ENCODE results near the gene JPH2.

JPH2 gene

DNA sequence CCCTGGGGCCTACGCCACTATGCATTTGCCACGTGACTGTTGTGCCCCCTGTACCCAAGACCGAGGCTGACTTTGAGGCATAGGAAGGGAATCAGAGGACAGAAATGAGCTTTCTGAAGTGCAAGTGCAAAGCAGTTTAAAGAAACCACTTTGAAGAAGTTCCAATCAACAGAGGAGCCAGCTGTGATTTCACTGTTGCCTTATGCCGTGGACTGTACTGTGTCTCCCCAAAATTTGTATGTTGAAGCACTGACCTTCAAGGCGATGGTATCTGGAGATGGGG, 111.1 kb downstream of the JPH2 start:
- DNase-seq (ENCODE audit: low read depth), result no peak

GRCh38 chr20:44075191-44075949, 111.6 kb downstream of the JPH2 start:
- DNase-seq (ENCODE audit: low read depth), result no peak

GRCh38 chr20:44074252-44075151, 112.5 kb downstream of the JPH2 start:
- DNase-seq (ENCODE audit: low read depth), result no peak

DNA sequence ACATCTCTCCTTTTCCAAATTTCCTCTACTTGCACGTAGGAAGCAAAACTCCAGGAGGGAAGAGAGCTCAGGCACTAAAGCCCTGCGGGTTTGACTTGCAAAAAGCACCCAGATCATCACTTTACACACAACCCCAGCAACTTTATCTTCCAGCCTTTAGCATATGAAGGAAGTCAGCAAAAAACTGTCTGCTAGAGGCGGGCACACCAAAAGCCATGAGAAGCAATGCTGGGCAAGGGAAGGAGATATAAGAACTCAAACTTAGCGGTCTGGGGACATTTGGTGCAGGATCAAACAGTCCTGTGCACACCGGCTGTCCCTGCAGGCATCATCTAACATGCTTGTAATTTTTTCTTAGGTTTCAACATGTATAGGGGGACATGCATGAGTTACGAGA, 113.3 kb downstream of the JPH2 start:
- no peak for DNase-seq (ENCODE audit: low read depth)

DNA sequence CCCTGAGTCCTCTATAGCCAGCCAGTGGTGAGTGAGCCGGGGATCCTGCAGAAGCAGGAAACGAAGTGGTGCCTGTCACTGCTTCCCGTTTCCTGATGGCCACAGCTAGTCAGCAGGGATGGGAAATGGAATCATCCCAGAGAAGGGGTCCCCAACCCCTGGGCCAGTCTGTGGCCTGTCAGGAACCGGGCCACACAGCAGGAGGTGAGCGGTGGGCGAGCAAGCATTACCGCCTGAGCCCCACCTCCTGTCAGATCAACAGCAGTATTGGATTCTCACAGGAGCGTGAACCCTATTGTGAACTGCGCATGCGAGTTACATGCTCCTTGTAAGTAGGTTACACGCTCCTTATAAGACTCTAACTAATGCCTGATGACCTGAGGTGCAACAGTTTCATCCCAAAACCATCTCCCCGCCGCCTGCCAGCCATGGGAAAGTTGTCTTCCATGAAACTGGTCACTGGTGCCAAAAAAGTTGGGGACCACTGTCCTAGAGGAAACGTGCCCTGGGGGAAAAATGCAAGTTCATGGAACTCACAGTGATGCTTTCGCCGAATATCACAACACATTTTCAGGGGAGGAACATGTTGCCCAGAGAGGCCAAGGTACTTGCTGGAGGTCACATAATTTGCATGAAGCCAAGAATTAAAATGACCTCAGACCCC, 113.8 kb downstream of the JPH2 start:
- no peak for DNase-seq (ENCODE audit: low read depth)

DNA sequence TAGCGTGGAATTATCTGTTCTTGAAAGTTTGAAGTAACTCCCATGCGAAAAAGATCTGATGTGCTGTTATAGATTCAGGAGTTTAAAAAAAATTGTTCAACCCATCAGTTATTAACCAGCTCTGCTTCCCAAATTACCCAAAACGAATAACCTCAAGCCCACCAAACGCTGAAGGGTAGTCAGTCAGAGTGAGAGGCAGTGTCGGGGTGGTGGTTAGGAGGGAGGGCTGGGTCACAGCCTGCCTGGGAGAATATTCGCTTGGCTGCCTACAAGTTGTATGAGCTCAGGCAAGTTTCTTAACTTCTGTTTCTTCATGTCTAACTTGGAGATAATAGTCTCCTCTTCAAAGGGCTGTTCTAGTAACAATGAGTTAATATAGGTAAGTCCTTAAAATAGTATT, 114.6 kb downstream of the JPH2 start:
- no peak for DNase-seq (ENCODE audit: low read depth)

- no peak for DNase-seq (ENCODE audit: low read depth)
Observed at GRCh38 chr20:44071526-44072111, 115.4 kb downstream of the JPH2 start.

DNA sequence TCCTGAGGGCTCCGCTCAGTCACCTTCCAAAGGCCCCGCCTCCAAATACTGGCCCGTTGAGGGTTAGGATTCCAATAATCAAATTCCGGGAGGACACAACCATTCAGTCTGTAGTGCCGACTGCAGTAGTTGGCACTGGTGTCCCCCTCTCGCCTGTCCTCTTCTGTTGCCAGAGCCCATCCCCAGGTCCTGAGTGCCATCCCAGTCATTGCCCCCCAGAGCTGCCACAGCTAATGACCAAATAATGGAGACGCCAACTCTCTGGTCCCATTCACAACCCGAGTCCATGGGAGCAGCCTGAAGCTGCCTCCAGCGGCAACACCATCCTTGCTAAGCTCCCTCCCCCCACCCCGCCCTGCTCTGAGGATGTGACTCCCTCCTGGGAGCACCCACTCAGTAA, 115.9 kb downstream of the JPH2 start:
- DNase-seq (ENCODE audit: low read depth), result no peak

GRCh38 chr20:44070139-44070900, 116.7 kb downstream of the JPH2 start:
- DNase-seq (ENCODE audit: low read depth), result peak; percentile 53

GRCh38 chr20:44069203-44070011, 117.6 kb downstream of the JPH2 start:
- DNase-seq (ENCODE audit: low read depth), result peak; percentile 77

- no peak for DNase-seq (ENCODE audit: low read depth)
Observed at GRCh38 chr20:44068316-44069201, 118.4 kb downstream of the JPH2 start.

GRCh38 chr20:44067650-44068081, 119.3 kb downstream of the JPH2 start:
- no peak for DNase-seq (ENCODE audit: low read depth)

DNA sequence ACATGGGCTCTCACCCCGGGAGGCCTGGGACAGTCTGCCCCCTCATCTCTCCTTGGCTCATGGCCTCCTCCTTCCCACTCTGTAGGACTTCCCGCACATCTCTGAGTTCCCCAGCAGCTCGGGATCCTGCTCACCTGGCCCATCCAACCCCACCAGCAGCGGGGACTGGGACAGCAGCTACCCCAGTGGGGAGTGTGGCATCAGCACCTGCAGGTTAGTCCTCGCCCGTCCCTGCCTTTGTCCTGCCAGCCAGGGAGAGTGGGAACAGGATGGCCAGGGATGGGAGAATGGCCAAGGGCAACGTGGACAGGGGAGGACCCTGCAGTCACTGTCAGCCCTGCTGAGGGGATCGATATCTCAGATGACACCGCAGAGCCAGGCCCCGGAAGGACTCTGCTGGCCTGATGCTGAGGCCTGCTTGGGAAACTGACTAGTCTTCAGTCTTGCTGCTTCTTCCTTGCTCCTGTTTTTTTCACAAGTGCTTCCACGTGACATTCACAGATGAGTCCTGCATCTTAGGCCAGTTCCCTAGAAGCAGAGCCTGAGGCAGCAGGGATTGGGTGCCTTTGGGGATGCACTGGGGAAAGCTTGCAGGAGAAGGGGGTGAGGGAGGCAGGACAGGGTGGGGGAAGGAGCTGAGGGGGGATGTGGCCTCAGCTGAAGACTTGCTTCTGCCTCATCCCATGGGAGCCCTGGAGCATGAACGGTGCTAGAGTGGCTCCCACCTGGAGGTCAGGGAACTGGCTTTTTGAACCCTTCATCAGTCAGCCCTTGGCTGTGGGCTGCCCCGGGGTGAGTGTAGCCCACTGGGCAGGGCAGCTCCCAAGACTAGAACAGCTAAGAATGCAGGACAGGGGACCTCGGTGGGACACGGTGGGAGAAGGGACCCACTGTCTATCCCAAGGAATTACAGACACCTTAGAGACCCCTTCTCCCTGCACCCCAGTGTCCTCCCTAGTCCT, 120.1 kb downstream of the JPH2 start:
- no peak for DNase-seq (ENCODE audit: low read depth)

GRCh38 chr20:44065401-44066340, 121.3 kb downstream of the JPH2 start:
- DNase-seq (ENCODE audit: low read depth), result no peak

DNA sequence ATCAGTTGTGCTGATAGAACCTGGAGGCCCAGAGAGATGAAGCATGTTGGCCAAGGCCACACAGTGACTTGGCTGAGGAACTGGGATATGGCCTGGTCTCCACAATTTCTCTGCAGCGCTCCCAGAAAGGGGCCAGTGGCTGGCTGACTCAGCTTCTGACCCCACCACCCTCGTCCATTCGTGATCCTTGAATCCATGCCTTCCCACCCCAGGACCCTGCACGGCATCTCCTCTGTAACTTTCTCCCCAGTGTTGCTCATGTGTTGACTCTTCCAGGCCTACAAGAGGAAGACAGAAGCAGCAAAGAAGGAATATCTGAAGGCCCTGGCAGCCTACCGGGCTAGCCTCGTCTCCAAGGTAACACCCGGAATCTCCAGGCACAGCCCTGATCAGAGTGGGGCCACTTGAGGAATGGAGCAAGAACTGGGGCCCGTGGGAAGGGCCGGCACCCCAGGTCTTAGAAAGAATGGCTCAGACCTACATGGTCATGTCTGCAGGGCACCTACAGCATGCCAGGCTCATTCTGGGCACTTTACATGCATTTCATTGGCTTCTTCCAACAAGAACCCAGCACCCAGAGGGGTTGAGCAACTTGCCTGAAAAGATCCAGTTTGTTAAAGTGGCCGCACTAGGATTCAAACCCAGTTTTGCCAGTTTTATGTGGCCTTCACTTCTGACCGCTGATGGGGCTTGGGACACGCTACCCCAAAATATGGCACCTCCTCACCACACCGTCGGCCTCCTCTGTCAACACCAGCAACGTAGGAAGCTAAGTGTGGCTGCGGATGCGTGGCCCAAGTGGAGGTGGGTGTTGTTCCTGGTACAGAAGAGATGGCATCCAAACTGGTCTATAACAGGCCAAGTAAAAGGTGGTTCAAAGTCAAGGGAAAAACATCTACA, 122.2 kb downstream of the JPH2 start:
- no peak for DNase-seq (ENCODE audit: low read depth)
